Transverse colon (tissue), 4 donors: ENCODE results near the gene TGFBR3L.

ENCODE experiments used
- POLR2A ChIP-seq: fragments of 450-650 bp; IDR thresholded peaks from one replicate; pipeline ENCODE4 v1.6.1; 2016; ENCODE audit warnings: antibody characterized with exemption, mild to moderate bottlenecking, moderate library complexity
- POLR2AphosphoS5 ChIP-seq, 3 donors: sonication (generic); formaldehyde crosslinking; IDR thresholded peaks; one replicate each; pipeline ENCODE4 v1.6.1; 2016; ENCODE audit warnings: antibody characterized with exemption in 3 of 3
- TF ChIP-seq, protein P1 (sequence below), 5 experiments: fragments of 200-600 bp in 3 of 5; fragments of 450-650 bp in 2 of 5; sonication (generic) in 3 of 5; IDR thresholded peaks; 1 replicate in 2 of 5; 2 replicates in 3 of 5; pipeline ENCODE4 v1.5.1; 2016 to 2017; ENCODE audit warnings: antibody characterized with exemption in 5 of 5, inconsistent platforms in 3 of 5, mild to moderate bottlenecking in 2 of 5, moderate library complexity in 1 of 5

GRCh38 chr19:7907544-7907943 lies 7.1 kb upstream of the TGFBR3L start:
- no peak for TF ChIP-seq POLR2AphosphoS5 (IDR thresholded peaks at IDR 0.05)
- TF ChIP-seq, protein P1, sequence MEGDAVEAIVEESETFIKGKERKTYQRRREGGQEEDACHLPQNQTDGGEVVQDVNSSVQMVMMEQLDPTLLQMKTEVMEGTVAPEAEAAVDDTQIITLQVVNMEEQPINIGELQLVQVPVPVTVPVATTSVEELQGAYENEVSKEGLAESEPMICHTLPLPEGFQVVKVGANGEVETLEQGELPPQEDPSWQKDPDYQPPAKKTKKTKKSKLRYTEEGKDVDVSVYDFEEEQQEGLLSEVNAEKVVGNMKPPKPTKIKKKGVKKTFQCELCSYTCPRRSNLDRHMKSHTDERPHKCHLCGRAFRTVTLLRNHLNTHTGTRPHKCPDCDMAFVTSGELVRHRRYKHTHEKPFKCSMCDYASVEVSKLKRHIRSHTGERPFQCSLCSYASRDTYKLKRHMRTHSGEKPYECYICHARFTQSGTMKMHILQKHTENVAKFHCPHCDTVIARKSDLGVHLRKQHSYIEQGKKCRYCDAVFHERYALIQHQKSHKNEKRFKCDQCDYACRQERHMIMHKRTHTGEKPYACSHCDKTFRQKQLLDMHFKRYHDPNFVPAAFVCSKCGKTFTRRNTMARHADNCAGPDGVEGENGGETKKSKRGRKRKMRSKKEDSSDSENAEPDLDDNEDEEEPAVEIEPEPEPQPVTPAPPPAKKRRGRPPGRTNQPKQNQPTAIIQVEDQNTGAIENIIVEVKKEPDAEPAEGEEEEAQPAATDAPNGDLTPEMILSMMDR (IDR thresholded peaks at IDR 0.05): no peak
- TF ChIP-seq POLR2A: no peak
